ENCODE measurements around the gene DNAH12.
"Not testable (repeated sequence)": the region's sequence is repeated elsewhere in the genome, so short reads cannot be mapped to it uniquely, and the experiment has no call there.

Gene DNAH12

DNA sequence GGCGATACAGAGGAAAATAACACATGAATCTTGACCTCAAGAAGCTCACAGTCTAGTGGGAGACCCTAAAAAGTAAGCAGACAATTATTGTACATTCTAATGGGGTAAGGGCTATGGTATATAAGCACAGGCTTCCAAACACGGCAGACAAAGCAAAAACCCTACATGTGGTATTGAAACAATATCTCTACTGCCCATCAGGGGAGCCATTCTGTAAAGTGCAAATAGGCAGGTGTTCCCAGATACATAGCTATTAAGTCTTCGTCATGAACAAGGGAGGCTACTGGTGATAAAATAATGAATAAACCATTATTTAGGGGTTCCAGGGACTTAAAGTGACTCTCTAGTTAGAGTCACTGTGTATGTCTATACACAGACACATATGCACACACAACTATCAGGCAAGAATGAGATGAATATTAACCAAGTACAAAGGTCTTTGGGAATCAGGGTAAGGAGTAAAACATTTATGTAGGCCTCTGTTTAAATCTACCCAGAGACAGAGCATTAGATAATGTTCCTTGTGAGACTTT, 213.0 kb downstream of the DNAH12 start:
- no peak overlapping the region for H2AFZ ChIP-seq (ENCODE audit: low read depth, low read length)
- H3K36me3 ChIP-seq (replicated peaks; ENCODE audit: low read depth, low read length), result no peaks in the 10 kb centered on the region
- H4K20me1 ChIP-seq (ENCODE audit: insufficient read depth, low read length), result no peaks in the 10 kb centered on the region
- no peak overlapping the region for H3K27ac ChIP-seq (ENCODE audit: low read length)
- peaks cover 20% of the 10 kb centered on the region for H3K27me3 ChIP-seq (ENCODE audit: low read depth, low read length)
- no peak overlapping the region for H3K9ac ChIP-seq (ENCODE audit: low read length)
- no peaks in the 10 kb centered on the region for H3K4me1 ChIP-seq (ENCODE audit: low read length)
- no peak overlapping the region for H3K4me2 ChIP-seq (ENCODE audit: low read length)
- H3K4me3 ChIP-seq (ENCODE audit: low read length), result no peak overlapping the region
- H3K79me2 ChIP-seq (ENCODE audit: low read length), result no peaks in the 10 kb centered on the region
- TF ChIP-seq, protein P1, sequence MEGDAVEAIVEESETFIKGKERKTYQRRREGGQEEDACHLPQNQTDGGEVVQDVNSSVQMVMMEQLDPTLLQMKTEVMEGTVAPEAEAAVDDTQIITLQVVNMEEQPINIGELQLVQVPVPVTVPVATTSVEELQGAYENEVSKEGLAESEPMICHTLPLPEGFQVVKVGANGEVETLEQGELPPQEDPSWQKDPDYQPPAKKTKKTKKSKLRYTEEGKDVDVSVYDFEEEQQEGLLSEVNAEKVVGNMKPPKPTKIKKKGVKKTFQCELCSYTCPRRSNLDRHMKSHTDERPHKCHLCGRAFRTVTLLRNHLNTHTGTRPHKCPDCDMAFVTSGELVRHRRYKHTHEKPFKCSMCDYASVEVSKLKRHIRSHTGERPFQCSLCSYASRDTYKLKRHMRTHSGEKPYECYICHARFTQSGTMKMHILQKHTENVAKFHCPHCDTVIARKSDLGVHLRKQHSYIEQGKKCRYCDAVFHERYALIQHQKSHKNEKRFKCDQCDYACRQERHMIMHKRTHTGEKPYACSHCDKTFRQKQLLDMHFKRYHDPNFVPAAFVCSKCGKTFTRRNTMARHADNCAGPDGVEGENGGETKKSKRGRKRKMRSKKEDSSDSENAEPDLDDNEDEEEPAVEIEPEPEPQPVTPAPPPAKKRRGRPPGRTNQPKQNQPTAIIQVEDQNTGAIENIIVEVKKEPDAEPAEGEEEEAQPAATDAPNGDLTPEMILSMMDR (IDR thresholded peaks at IDR 0.05; ENCODE audit: low read depth, low read length), result no peak
- TF ChIP-seq EZH2phosphoT487 (IDR thresholded peaks at IDR 0.05; ENCODE audit: low read depth), result no peak
- no peaks in the 10 kb centered on the region for H3K9me3 ChIP-seq (ENCODE audit: insufficient read depth, low read length)

DNA sequence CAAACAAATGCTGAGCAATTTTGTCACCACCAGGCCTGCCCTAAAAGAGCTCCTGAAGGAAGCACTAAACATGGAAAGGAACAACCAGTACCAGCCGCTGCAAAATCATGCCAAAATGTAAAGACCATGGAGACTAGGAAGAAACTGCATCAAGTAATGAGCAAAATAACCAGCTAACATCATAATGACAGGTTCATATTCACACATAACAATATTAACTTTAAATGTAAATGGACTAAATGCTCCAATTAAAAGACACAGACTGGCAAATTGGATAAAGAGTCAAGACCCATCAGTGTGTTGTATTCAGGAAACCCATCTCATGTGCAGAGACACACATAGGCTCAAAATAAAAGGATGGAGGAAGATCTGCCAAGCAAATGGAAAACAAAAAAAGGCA, 217.6 kb downstream of the DNAH12 start:
- not testable (repeated sequence) for H3K9me3 ChIP-seq (ENCODE audit: insufficient read depth, low read length); H3K79me2 ChIP-seq (ENCODE audit: low read length); H3K27me3 ChIP-seq (ENCODE audit: low read depth, low read length); H3K9ac ChIP-seq (ENCODE audit: low read length); H3K27ac ChIP-seq (ENCODE audit: low read length); H4K20me1 ChIP-seq (ENCODE audit: insufficient read depth, low read length); H3K4me1 ChIP-seq (ENCODE audit: low read length); H3K4me3 ChIP-seq (ENCODE audit: low read length); H3K4me2 ChIP-seq (ENCODE audit: low read length); H3K36me3 ChIP-seq (replicated peaks; ENCODE audit: low read depth, low read length); H2AFZ ChIP-seq (ENCODE audit: low read depth, low read length)

DNA sequence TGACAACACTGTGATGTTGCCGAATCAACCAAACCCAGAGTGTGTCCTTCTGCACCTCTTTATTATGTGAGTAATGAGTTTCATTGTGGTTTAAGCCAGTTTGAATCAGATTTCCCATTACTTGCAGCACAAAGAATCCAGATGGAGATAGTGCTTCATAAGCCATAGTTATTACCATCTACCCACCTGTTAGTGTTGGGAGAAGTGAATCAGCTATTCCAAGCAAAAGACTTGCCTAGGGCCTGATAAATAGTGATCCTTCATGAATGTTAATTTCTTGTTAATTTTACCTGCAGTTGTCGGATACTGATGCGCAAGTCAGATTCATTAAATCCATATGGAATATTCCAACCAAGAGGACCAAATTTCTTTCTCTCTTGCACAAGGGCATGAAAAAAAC, 229.9 kb downstream of the DNAH12 start:
- TF ChIP-seq, protein P1 (IDR thresholded peaks at IDR 0.05; ENCODE audit: low read depth, low read length), result no peak
- no peak for TF ChIP-seq EZH2phosphoT487 (IDR thresholded peaks at IDR 0.05; ENCODE audit: low read depth)
- H2AFZ ChIP-seq (ENCODE audit: low read depth, low read length), result no peak overlapping the region
- H3K4me3 ChIP-seq (ENCODE audit: low read length), result no peak overlapping the region
- no peaks in the 10 kb centered on the region for H4K20me1 ChIP-seq (ENCODE audit: insufficient read depth, low read length)
- H3K9ac ChIP-seq (ENCODE audit: low read length), result no peak overlapping the region
- no peaks in the 10 kb centered on the region for H3K4me1 ChIP-seq (ENCODE audit: low read length)
- H3K27ac ChIP-seq (ENCODE audit: low read length), result no peak overlapping the region
- no peaks in the 10 kb centered on the region for H3K36me3 ChIP-seq (replicated peaks; ENCODE audit: low read depth, low read length)
- no peak overlapping the region for H3K4me2 ChIP-seq (ENCODE audit: low read length)
- H3K79me2 ChIP-seq (ENCODE audit: low read length), result no peaks in the 10 kb centered on the region
- peaks cover 29% of the 10 kb centered on the region for H3K27me3 ChIP-seq (ENCODE audit: low read depth, low read length)
- no peaks in the 10 kb centered on the region for H3K9me3 ChIP-seq (ENCODE audit: insufficient read depth, low read length)

DNA sequence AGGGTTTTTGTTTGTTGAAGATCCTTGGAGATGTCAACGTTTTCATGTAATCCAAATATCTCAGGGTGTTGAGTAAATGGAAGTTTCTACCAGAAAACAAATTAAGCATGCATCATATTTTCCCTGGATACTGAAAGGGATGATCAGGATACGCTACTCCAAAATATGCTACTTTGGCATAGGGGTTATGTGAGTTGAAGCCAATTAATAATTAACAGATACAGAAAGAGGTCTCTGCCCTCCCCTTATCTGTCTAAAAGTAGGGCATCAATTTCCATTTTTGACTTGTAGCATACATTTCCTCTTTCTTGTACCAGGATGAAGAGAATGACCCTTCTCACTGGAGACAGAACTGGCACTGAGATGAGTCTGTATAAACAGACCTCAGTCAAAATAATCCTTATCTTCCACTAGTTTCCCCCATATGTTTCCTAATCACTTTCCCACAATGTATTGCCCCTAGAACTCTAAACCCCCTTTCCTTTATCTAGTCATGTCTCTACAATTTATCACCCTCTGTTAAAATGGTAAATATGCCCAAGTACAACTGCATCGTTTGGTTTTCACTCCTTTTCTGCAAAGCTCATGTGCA, 234.3 kb downstream of the DNAH12 start:
- Histone ChIP-seq H3K4me3 (ENCODE audit: low read length) (no peak overlapping the region), H3K4me1 (ENCODE audit: low read length) (no peaks in the 10 kb centered on the region), H3K27ac (ENCODE audit: low read length) (no peak overlapping the region), H3K9me3 (ENCODE audit: insufficient read depth, low read length) (no peaks in the 10 kb centered on the region), H2AFZ (ENCODE audit: low read depth, low read length) (no peak overlapping the region), H3K4me2 (ENCODE audit: low read length) (no peak overlapping the region), H3K9ac (ENCODE audit: low read length) (no peak overlapping the region), H3K79me2 (ENCODE audit: low read length) (no peaks in the 10 kb centered on the region), H3K36me3 (replicated peaks; ENCODE audit: low read depth, low read length) (no peaks in the 10 kb centered on the region), H4K20me1 (ENCODE audit: insufficient read depth, low read length) (no peaks in the 10 kb centered on the region), H3K27me3 (ENCODE audit: low read depth, low read length) (peaks cover 1% of the 10 kb centered on the region)
- TF ChIP-seq, protein P1 (IDR thresholded peaks at IDR 0.05; ENCODE audit: low read depth, low read length), result no peak
- TF ChIP-seq EZH2phosphoT487 (IDR thresholded peaks at IDR 0.05; ENCODE audit: low read depth), result no peak

DNA sequence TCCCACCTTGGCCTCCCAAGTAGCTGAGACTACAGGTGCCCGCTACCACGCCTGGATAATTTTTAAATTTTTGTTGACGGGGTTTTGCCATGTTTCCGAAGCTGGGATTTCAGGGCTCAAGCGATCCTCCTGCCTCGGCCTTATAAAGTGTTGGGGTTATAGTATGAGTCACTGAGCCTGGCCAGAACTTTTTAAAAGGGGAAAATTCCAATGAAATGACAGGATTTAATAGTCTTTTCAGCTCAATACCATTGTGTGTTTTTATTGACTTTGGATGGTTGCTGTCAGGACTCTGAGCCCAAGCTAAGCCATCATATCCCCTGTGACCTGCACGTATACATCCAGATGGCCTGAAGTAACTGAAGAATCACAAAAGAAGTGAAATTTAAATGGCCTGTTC, 240.6 kb downstream of the DNAH12 start:
- H3K4me2 ChIP-seq (ENCODE audit: low read length); H2AFZ ChIP-seq (ENCODE audit: low read depth, low read length); H3K36me3 ChIP-seq (replicated peaks; ENCODE audit: low read depth, low read length); H3K4me3 ChIP-seq (ENCODE audit: low read length); H3K4me1 ChIP-seq (ENCODE audit: low read length); H3K27me3 ChIP-seq (ENCODE audit: low read depth, low read length); H3K79me2 ChIP-seq (ENCODE audit: low read length); H4K20me1 ChIP-seq (ENCODE audit: insufficient read depth, low read length); H3K9me3 ChIP-seq (ENCODE audit: insufficient read depth, low read length); H3K9ac ChIP-seq (ENCODE audit: low read length); H3K27ac ChIP-seq (ENCODE audit: low read length): not testable (repeated sequence)
